Measurements from ENCODE around the gene FTO. TPM values are rescaled to one million over a fixed set of nuclear protein-coding genes. Genes with fewer than 3 reads are reported as not detected.

Gene FTO
- polyA plus RNA-seq, 1 donor from 2014 or later: 80.1 TPM

DNA sequence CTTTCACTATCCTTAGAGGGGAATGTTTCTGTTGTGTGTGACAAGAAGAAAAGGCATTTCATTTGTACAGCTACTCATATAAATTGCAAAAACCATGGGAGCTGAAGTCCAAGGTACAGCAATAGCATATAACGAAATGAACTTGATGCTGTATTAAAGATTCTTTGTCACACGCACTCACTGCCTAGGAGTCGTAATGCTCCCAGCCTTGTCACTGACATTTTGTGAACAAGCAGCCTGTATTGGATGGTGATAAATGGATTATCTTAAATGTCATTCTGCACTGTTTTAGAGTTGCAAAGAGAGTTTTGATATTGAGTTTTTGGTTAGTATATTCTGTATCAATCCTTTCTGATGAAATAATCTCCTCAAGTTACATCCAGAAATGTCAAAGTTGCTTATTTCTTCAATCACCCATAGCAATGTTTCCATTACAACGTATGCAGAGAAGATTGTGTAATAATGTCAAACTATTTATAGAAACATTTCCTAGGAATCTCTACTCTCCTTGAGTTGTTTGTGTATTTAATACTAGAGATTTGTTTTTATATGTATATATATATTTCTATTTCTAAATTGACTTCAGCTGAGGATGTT is 270.6 kb downstream of the FTO start:
- Histone ChIP-seq H3K4me2 (ENCODE audit: low read length) (no peak overlapping the region), H3K9ac (ENCODE audit: low read length) (no peak overlapping the region), H3K9me2 (ENCODE audit: insufficient read depth, low read length) (no peaks in the 10 kb centered on the region), H3K9me3 (ENCODE audit: low read length) (no peaks in the 10 kb centered on the region), H3K36me3 (ENCODE audit: insufficient read depth, low read length) (no peaks in the 10 kb centered on the region), H3K4me3 (ENCODE audit: low read length) (no peak overlapping the region), H3K27ac (ENCODE audit: low read length) (no peak overlapping the region), H3K79me2 (replicated peaks; ENCODE audit: insufficient read depth, low read length) (no peaks in the 10 kb centered on the region), H4K20me1 (ENCODE audit: insufficient read depth) (no peaks in the 10 kb centered on the region), H3K27me3 (ENCODE audit: insufficient read depth, low read depth, low read length) (no peaks in the 10 kb centered on the region), H2AFZ (ENCODE audit: low read depth, low read length) (no peak overlapping the region), H3F3A (ENCODE audit: insufficient read depth, low read length, poor library complexity, severe bottlenecking) (no peaks in the 10 kb centered on the region)
- TF ChIP-seq EZH2 (IDR thresholded peaks at IDR 0.05; ENCODE audit: borderline replicate concordance, insufficient read depth, low read length, poor library complexity, severe bottlenecking): no peak
- no peak for TF ChIP-seq POLR2AphosphoS5 (IDR thresholded peaks at IDR 0.05)
- no peak for TF ChIP-seq MXI1 (conservative IDR thresholded peaks at IDR 0.05; ENCODE audit: poor library complexity, severe bottlenecking)
- TF ChIP-seq, protein P1, sequence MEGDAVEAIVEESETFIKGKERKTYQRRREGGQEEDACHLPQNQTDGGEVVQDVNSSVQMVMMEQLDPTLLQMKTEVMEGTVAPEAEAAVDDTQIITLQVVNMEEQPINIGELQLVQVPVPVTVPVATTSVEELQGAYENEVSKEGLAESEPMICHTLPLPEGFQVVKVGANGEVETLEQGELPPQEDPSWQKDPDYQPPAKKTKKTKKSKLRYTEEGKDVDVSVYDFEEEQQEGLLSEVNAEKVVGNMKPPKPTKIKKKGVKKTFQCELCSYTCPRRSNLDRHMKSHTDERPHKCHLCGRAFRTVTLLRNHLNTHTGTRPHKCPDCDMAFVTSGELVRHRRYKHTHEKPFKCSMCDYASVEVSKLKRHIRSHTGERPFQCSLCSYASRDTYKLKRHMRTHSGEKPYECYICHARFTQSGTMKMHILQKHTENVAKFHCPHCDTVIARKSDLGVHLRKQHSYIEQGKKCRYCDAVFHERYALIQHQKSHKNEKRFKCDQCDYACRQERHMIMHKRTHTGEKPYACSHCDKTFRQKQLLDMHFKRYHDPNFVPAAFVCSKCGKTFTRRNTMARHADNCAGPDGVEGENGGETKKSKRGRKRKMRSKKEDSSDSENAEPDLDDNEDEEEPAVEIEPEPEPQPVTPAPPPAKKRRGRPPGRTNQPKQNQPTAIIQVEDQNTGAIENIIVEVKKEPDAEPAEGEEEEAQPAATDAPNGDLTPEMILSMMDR (IDR thresholded peaks at IDR 0.05; ENCODE audit: poor library complexity, severe bottlenecking): no peak
- TF ChIP-seq, protein P2, sequence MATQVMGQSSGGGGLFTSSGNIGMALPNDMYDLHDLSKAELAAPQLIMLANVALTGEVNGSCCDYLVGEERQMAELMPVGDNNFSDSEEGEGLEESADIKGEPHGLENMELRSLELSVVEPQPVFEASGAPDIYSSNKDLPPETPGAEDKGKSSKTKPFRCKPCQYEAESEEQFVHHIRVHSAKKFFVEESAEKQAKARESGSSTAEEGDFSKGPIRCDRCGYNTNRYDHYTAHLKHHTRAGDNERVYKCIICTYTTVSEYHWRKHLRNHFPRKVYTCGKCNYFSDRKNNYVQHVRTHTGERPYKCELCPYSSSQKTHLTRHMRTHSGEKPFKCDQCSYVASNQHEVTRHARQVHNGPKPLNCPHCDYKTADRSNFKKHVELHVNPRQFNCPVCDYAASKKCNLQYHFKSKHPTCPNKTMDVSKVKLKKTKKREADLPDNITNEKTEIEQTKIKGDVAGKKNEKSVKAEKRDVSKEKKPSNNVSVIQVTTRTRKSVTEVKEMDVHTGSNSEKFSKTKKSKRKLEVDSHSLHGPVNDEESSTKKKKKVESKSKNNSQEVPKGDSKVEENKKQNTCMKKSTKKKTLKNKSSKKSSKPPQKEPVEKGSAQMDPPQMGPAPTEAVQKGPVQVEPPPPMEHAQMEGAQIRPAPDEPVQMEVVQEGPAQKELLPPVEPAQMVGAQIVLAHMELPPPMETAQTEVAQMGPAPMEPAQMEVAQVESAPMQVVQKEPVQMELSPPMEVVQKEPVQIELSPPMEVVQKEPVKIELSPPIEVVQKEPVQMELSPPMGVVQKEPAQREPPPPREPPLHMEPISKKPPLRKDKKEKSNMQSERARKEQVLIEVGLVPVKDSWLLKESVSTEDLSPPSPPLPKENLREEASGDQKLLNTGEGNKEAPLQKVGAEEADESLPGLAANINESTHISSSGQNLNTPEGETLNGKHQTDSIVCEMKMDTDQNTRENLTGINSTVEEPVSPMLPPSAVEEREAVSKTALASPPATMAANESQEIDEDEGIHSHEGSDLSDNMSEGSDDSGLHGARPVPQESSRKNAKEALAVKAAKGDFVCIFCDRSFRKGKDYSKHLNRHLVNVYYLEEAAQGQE (IDR thresholded peaks at IDR 0.05; ENCODE audit: borderline replicate concordance): no peak
- TF ChIP-seq TAF1 (IDR thresholded peaks at IDR 0.05; ENCODE audit: low read depth): no peak

DNA sequence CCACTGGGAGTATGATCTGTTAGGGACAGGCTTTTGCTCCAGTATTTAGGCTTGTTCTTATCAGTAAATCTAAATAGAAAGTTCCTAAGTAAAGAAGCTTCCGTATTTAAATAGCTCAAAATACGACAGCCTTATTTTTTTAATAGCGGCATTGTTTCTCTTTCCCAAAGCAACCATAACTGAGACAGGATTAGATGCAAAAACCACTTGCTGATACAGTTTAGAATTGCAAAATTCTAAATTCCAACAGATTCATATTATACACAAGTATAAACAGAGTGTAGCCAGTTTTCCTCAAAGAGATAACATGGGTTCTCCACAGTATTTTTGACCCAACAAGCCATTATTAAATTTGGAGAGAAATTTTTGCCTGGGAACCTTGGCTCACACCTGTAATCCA is 276.7 kb downstream of the FTO start:
- H3K79me2 ChIP-seq (replicated peaks; ENCODE audit: insufficient read depth, low read length): no peaks in the 10 kb centered on the region
- no peaks in the 10 kb centered on the region for H3K27me3 ChIP-seq (ENCODE audit: insufficient read depth, low read depth, low read length)
- no peak overlapping the region for H3K4me2 ChIP-seq (ENCODE audit: low read length)
- H3K4me3 ChIP-seq (ENCODE audit: low read length): no peak overlapping the region
- H3K36me3 ChIP-seq (ENCODE audit: insufficient read depth, low read length): no peaks in the 10 kb centered on the region
- no peaks in the 10 kb centered on the region for H4K20me1 ChIP-seq (ENCODE audit: insufficient read depth)
- TF ChIP-seq, protein P1 (IDR thresholded peaks at IDR 0.05; ENCODE audit: poor library complexity, severe bottlenecking): no peak
- TF ChIP-seq EZH2 (IDR thresholded peaks at IDR 0.05; ENCODE audit: borderline replicate concordance, insufficient read depth, low read length, poor library complexity, severe bottlenecking): no peak
- TF ChIP-seq EP300 (conservative IDR thresholded peaks at IDR 0.05; ENCODE audit: poor library complexity, severe bottlenecking): no peak
- no peak for TF ChIP-seq TAF1 (IDR thresholded peaks at IDR 0.05; ENCODE audit: low read depth)
- TF ChIP-seq, protein P2 (IDR thresholded peaks at IDR 0.05; ENCODE audit: borderline replicate concordance): no peak
- no peak for TF ChIP-seq MXI1 (conservative IDR thresholded peaks at IDR 0.05; ENCODE audit: poor library complexity, severe bottlenecking)
- H3F3A ChIP-seq (ENCODE audit: insufficient read depth, low read length, poor library complexity, severe bottlenecking): no peaks in the 10 kb centered on the region
- no peak overlapping the region for H3K27ac ChIP-seq (ENCODE audit: low read length)
- no peaks in the 10 kb centered on the region for H3K9me2 ChIP-seq (ENCODE audit: insufficient read depth, low read length)
- H3K9ac ChIP-seq (ENCODE audit: low read length): no peak overlapping the region
- H3K9me3 ChIP-seq (ENCODE audit: low read length): no peaks in the 10 kb centered on the region
- no peak overlapping the region for H2AFZ ChIP-seq (ENCODE audit: low read depth, low read length)

All from neural cell (in vitro differentiated cells).